IPS DF 6.9 (cell line): ENCODE measurements around the gene COL23A1.

Source experiments
- DNase-seq: peaks from one replicate; pipeline ENCODE4 v3.0.0-alpha.2; 2013; ENCODE audit warnings: low read depth, low spot score
- H3K27ac ChIP-seq: one replicate; pipeline ENCODE4 v1.5.1; 2013; ENCODE audit warnings: low read length, control low read depth
- H3K27me3 ChIP-seq: 2 replicates; pipeline ENCODE4 v1.6.1; 2013; ENCODE audit warnings: mild to moderate bottlenecking, low read length; ENCODE audit not compliant: control insufficient read depth, insufficient read depth
- H3K36me3 ChIP-seq: 2 replicates; pipeline ENCODE4 v1.6.1; 2013; ENCODE audit warnings: low read length; ENCODE audit not compliant: control insufficient read depth, insufficient read depth
- H3K4me1 ChIP-seq: 2 replicates; pipeline ENCODE4 v1.6.1; 2013; ENCODE audit warnings: low read length; ENCODE audit not compliant: control insufficient read depth, insufficient read depth
- H3K4me3 ChIP-seq: 2 replicates; pipeline ENCODE4 v1.5.1; 2013; ENCODE audit warnings: mild to moderate bottlenecking, low read length
- H3K9me3 ChIP-seq: 2 replicates; pipeline ENCODE4 v1.6.1; 2013; ENCODE audit warnings: low read length, inconsistent platforms; ENCODE audit not compliant: control insufficient read depth, insufficient read depth
- WGBS: extraction: QIAGEN DNeasy Blood & Tissue Kit; methylation state at CpG from one replicate; pipeline ENCODE4 v1.1.7; 2013; ENCODE audit warnings: mixed read lengths, missing lambda C conversion rate; ENCODE audit not compliant: insufficient read length, insufficient coverage; 5-methylcytosine and 5-hydroxymethylcytosine counted together

Gene COL23A1

DNA sequence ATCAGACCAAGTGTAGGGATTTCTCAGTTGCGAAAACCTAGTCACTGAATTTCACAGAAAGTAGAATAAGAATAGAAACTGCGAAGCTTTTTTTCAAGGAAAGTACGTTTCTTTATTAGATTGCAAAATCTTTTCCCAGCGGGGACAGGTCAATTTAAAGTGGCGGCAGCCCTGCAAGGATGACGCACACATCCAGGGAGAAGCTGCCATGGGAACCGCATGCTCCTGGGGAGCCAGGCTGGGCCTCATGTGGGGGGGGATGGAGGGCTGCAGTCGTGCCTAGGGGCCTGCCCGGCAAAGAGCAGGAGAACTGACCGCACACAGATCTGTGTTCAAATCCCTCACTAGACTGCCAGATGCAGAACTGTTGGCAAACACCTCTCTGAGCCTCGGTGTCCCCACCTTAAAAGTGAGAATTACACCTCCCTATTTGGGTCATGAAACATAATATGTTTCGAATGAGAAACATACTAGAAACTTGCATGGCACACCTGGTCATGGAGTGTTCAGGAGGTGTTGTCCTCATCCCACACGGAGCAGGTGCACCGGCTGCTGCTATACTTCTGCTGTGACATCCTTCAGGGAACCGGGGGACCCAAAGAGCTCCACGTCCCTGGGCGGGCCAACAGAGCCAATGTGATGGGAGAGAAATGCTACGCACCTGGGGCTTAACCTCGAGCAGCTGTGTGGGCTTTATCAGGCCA is 229.8 kb downstream of the COL23A1 start:
- Histone ChIP-seq H3K36me3 (no peaks in the 10 kb centered on the region), H3K9me3 (no peaks in the 10 kb centered on the region), H3K27ac (no peak overlapping the region), H3K27me3 (no peaks in the 10 kb centered on the region), H3K4me3 (no peak overlapping the region), H3K4me1 (peaks cover 11% of the 10 kb centered on the region; the same call in 1 of the 2 replicates)
- WGBS = no CpG with 5 or more reads among the region's 19 CpGs
- no peak for DNase-seq

DNA sequence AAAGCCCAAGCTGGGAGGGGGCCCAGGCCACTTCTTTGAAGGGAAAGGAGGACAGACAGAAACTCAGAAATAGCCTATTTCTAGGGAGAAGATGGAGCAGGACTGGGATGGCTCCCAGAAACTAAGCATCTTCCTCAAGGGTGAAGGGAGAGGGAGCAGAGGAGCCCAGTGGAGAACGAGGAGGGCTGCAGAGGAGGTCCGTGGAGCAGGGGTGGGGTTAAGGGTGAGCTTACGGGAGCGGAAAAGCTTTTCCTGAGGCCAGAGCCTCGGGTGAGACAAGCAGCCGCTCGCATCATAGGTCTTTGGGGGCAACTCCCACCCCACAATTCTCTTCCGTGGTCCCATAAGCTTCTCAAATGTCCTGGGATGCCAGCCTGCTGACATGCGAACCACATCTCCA is 230.5 kb downstream of the COL23A1 start:
- Histone ChIP-seq H3K27ac (no peak overlapping the region), H3K4me3 (no peak overlapping the region), H3K4me1 (peaks cover 11% of the 10 kb centered on the region; the same call in 1 of the 2 replicates), H3K36me3 (no peaks in the 10 kb centered on the region), H3K27me3 (no peaks in the 10 kb centered on the region), H3K9me3 (no peaks in the 10 kb centered on the region)
- WGBS = no CpG with 5 or more reads among the region's 9 CpGs
- DNase-seq = no peak

DNA sequence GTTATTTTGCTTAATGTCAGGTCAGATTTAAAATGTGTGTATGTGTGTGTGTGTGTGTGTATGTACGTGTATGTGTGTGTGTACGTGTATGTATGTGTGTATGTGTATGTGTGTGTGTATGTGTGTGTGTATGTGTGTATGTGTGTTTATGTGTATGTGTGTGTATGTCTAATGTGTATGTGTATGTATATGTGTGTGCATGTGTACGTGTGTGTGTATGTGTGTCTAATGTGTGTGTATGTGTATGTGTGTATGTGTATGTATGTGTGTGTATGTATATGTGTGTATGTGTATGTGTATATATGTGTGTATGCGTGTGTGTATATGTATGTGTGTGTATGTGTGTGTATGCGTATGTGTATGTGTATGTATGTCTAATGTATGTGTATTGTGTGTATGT is 232.5 kb downstream of the COL23A1 start:
- DNase-seq = no peak
- H3K27me3 ChIP-seq = no peaks in the 10 kb centered on the region
- H3K4me1 ChIP-seq = peaks cover 11% of the 10 kb centered on the region; the same call in 1 of the 2 replicates
- no peaks in the 10 kb centered on the region for H3K9me3 ChIP-seq
- H3K4me3 ChIP-seq = no peak overlapping the region
- WGBS = 100% methylated on average over 1 of the region's 5 CpGs
- no peak overlapping the region for H3K27ac ChIP-seq
- H3K36me3 ChIP-seq = no peaks in the 10 kb centered on the region

DNA sequence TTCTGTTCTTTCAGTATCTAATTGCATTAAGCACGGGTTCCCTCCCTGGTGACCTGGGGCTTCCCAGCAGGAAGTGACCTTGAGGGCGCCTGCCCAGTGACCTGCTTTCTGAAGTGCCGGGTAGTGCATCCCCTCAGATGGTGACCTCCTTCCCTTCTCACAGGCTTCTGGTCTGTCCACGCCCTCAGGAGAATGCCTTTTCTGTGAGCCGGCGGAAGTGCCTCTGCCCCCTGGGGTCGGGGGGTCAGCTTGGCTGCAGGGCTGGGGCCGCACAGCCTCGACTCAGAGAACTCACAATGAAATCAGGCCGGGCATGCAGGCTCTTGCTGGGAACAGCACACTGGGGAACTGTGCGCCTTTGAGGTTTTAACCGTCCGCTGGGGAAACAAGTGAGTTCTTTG is 233.1 kb downstream of the COL23A1 start:
- Histone ChIP-seq H3K36me3 (no peaks in the 10 kb centered on the region), H3K4me1 (peaks cover 11% of the 10 kb centered on the region; the same call in 1 of the 2 replicates), H3K9me3 (no peaks in the 10 kb centered on the region), H3K4me3 (no peak overlapping the region), H3K27ac (no peak overlapping the region), H3K27me3 (no peaks in the 10 kb centered on the region)
- peak; percentile 11 for DNase-seq
- no CpG with 5 or more reads among the region's 13 CpGs for WGBS

DNA sequence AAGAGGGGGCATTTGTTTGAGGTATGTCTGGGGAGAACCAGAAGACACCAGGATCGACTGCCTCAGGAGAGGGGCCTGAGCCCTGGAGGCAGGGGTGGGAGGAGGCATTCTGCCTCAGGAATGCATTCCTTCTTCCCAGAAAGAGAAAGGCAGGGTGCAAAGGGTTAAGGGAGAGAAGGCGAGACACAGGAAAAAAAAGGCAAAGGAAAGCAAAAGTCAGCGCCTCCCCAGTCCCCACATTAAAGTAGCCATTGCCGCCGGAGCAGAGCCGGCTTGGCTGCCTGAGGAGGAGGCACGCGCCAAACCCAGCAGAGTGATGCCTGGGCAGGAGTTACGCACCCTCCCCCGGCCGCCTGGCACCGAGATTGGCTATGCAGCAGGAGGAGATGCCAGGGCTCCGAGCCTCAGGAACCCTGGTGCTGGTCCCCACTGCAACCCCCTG is 233.7 kb downstream of the COL23A1 start:
- no CpG with 5 or more reads among the region's 13 CpGs for WGBS
- DNase-seq = no peak
- Histone ChIP-seq H3K36me3 (no peaks in the 10 kb centered on the region), H3K4me3 (0 out of 2 replicates have a peak overlapping the region, but pooled peaks have one; percentile 2), H3K4me1 (peaks cover 9% of the 10 kb centered on the region; the same call in 1 of the 2 replicates), H3K27ac (no peak overlapping the region), H3K9me3 (no peaks in the 10 kb centered on the region), H3K27me3 (no peaks in the 10 kb centered on the region)

DNA sequence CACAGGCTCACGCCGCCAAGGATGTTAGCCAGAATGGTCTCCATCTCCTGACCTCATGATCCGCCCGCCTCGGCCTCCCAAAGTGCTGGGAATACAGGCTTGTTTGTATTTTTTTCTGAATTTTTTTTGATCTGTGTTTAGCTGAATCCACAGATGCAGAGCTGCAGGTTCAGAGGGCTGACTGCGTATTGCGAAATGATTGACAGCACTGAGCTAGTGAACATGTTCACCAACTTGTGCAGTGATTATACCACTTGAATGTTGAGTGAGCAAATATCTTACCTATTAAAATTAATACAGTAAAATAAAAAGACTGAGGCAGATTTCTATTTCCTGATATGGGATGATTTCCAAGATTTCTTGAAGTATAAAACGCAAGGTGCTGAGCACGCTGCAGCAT is 234.5 kb downstream of the COL23A1 start:
- Histone ChIP-seq H3K27ac (no peak overlapping the region), H3K4me3 (no peak overlapping the region), H3K9me3 (no peaks in the 10 kb centered on the region), H3K27me3 (no peaks in the 10 kb centered on the region), H3K4me1 (peaks cover 8% of the 10 kb centered on the region; the same call in 1 of the 2 replicates), H3K36me3 (no peaks in the 10 kb centered on the region)
- WGBS = no CpG with 5 or more reads among the region's 9 CpGs
- DNase-seq = no peak

DNA sequence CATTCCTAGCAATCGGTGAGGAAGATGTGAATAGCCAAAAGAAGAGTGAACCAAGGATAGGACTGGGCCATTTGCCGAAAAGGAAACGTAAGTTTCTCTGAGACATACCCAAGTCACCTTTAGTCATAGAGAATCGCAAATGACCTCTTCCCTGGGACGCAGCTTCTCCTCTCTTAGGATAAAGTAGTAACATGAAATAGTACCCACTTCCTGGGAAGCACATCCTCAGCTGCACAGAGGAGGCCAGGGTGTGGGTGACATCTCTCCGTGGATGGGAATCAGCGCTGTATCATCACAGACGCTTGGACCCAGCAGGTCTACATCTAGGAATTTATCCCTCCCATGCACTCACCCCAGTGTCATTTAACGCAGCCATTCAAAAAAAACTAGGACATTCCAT is 236.7 kb downstream of the COL23A1 start:
- Histone ChIP-seq H3K36me3 (no peaks in the 10 kb centered on the region), H3K27ac (no peak overlapping the region), H3K4me1 (peaks cover 11% of the 10 kb centered on the region), H3K4me3 (no peak overlapping the region), H3K27me3 (no peaks in the 10 kb centered on the region), H3K9me3 (no peaks in the 10 kb centered on the region)
- WGBS = no CpG with 5 or more reads among the region's 9 CpGs
- DNase-seq = no peak

DNA sequence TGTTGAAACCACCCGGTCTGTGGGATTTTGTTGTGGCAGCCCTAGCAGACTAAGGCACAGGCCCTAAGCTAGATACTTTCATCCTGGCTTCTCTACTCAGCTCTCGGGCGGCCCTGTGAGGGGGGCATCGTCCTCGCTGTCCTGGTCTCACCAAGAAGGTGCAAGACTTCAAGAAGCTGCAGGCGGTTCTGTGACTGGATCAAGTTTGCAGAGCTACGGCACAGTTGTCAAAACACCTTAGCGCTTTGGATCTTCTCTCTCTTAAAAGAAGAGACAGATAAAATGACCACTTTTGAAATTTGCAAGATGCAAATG is 238.2 kb downstream of the COL23A1 start:
- Histone ChIP-seq H3K9me3 (no peaks in the 10 kb centered on the region), H3K27ac (no peak overlapping the region), H3K4me3 (no peak overlapping the region), H3K4me1 (peaks cover 10% of the 10 kb centered on the region), H3K27me3 (no peaks in the 10 kb centered on the region), H3K36me3 (no peaks in the 10 kb centered on the region)
- no peak for DNase-seq
- no CpG with 5 or more reads among the region's 8 CpGs for WGBS

DNA sequence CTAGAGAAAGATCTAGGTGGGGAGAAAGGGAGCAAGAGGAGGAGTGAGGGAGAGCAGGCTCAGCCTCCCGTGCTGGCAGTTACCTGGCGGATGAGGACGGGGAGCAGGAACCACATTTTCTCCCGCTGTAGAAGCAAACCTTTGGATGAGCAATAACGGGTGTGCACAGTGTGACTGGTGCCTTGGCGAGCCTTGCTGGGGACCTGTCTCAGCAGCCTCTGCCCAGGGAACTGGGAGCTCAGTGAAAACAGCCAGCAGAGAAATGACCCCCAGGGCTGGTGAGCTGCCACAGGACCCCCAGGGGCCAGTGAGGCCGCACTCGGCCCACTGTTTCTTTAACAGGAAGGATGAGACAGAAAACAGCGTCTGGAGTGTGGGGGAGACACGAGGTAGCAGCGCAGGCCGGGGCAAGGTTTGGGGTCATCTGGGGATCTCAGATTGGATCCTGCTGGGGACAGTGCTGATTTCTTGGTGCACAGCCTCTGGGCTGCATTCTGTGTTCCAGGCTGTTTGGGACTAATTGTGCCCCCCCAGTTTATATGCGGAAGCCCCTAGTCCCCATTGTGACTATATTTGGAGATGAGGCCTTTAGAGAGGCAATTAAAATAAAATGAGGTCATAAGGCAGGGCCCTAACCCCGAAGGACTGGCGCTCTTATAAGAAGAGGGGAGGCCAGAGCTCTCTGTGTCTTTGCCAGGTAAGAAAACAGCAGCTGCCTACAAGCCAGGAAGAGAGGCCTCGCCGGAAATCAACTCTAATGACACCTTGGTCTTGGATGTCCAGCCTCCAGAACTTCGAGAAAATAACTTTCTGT is 238.8 kb downstream of the COL23A1 start:
- Histone ChIP-seq H3K4me3 (no peak overlapping the region), H3K36me3 (no peaks in the 10 kb centered on the region), H3K27ac (no peak overlapping the region), H3K4me1 (peaks cover 7% of the 10 kb centered on the region), H3K9me3 (no peaks in the 10 kb centered on the region), H3K27me3 (no peaks in the 10 kb centered on the region)
- WGBS = no CpG with 5 or more reads among the region's 18 CpGs
- no peak for DNase-seq

DNA sequence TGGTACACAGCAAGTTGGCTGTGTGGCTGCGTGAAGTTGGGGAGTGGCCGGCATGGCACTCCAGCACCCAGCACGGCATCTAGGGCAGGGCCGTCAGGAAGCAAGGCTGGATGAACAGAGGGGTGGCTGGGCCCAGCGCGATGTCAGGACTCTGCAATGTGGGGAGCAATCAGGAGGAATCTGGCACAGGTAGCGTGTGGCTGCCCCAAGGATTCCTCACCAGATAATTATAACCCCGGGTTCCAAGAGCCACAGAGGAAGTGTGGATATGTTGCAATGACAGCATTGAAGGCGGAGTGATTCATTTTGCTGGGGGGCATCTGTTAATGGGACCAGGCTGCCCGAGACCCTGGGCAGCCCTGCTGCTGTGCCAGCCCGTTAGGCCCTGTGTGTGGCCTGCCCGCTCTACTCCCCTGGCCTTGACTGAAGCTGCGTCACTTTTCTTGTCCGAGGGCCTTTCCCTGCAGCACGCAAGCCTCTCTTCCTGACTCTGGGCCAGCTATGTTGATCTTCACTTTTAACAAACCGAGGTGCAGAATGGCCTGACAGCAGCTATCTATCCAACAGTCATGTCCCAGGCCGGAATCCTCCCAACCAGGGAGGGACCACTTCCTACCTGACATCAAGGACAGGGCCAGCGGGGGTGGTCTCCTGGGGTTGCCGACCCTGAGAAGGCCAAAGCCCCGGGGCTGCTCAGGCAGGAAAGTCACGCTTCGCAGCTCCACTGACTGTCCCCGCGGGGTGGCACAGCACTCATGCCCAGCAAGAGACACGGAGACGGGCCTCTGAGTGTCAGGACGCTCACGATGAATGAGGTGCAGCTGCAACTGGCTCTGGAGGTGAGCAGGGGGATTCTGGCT is 239.6 kb downstream of the COL23A1 start:
- DNase-seq = no peak
- no peak overlapping the region for H3K4me3 ChIP-seq
- no CpG with 5 or more reads among the region's 28 CpGs for WGBS

More for the DNA sequence above, 239.6 kb downstream of the COL23A1 start:
- H3K4me1 ChIP-seq = peaks cover 5% of the 10 kb centered on the region; the same call in 1 of the 2 replicates
- no peaks in the 10 kb centered on the region for H3K36me3 ChIP-seq
- H3K9me3 ChIP-seq = no peaks in the 10 kb centered on the region
- H3K27ac ChIP-seq = no peak overlapping the region
- H3K27me3 ChIP-seq = no peaks in the 10 kb centered on the region
